Osteoblast (primary cell): ENCODE measurements around the gene CBLB. TPM values are rescaled to one million over a fixed set of nuclear protein-coding genes. Genes with fewer than 3 reads are reported as not detected.

ENCODE experiments used
- DNase-seq: peaks from one replicate; pipeline ENCODE4 v3.0.0; 2011; ENCODE audit warnings: low spot score, mixed read lengths; ENCODE audit not compliant: insufficient read length; ENCODE audit errors: missing footprints
- H2AFZ ChIP-seq: 2 replicates; pipeline ENCODE4 v1.6.0; 2011; ENCODE audit warnings: mild to moderate bottlenecking, low read length
- H3K27ac ChIP-seq: 2 replicates; pipeline ENCODE4 v1.5.1; 2011; ENCODE audit warnings: mild to moderate bottlenecking, low read depth, low read length, moderate library complexity
- H3K27me3 ChIP-seq: 2 replicates; pipeline ENCODE4 v1.6.0; 2012; ENCODE audit warnings: mild to moderate bottlenecking, control low read depth, inconsistent platforms, low read length, moderate library complexity; ENCODE audit not compliant: insufficient read depth
- H3K36me3 ChIP-seq: 2 replicates; pipeline ENCODE4 v1.5.1; 2011; ENCODE audit warnings: mild to moderate bottlenecking, low read length, control low read depth, moderate library complexity; ENCODE audit not compliant: insufficient read depth
- H3K4me1 ChIP-seq: 2 replicates; pipeline ENCODE4 v1.5.1; 2011; ENCODE audit warnings: mild to moderate bottlenecking, low read length, control low read depth, moderate library complexity; ENCODE audit not compliant: insufficient read depth
- H3K4me2 ChIP-seq: 2 replicates; pipeline ENCODE4 v1.6.0; 2011; ENCODE audit warnings: mild to moderate bottlenecking, low read length; ENCODE audit not compliant: insufficient read depth
- H3K4me3 ChIP-seq: fragments of 200-600 bp; sonication (generic); 3 replicates; pipeline ENCODE4 v1.5.1; 2012; ENCODE audit warnings: mild to moderate bottlenecking, low read length, inconsistent platforms; ENCODE audit not compliant: insufficient read depth
- H3K79me2 ChIP-seq: 2 replicates; pipeline ENCODE4 v1.6.0; 2012; ENCODE audit warnings: mild to moderate bottlenecking, low read length, control low read depth, inconsistent platforms; ENCODE audit not compliant: insufficient read depth
- H3K9me3 ChIP-seq: 2 replicates; pipeline ENCODE4 v1.5.1; 2011; ENCODE audit warnings: low read depth, low read length, control low read depth
- H4K20me1 ChIP-seq: 2 replicates; pipeline ENCODE4 v1.6.0; 2012; ENCODE audit warnings: mild to moderate bottlenecking, low read length, control low read depth; ENCODE audit not compliant: insufficient read depth
- CTCF ChIP-seq: IDR thresholded peaks from 2 replicates; pipeline ENCODE4 v1.5.1; 2011; ENCODE audit warnings: mild to moderate bottlenecking, low read depth, low read length, moderate library complexity; ENCODE audit errors: extremely low read depth
- total RNA-seq: library from RNA; depleted of rRNA; stranded (reverse); fragments of >200 nt; gene quantifications from 2 replicates; pipeline ENCODE4 v1.2.3, GENCODE V29; 2012

CBLB gene
- total RNA-seq, 1 donor = 128 TPM

DNA sequence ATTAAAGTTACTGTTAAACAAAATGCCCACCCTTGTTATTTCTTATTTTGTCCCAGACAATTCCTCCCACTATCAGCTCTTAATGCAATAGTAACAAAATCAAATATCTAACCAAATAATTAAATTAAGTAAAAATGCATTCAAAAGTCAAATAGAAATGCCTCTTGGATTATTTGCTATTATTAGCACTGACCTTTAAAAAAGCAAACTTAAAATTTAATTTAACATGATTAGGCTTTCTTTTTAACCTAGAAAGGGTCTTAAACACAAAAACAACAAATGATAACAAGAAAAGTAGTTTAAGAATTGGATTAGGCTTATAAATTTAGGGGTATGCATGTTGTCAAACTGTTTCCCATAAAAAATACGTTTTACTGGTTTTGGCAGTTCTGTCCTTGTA is 159.8 kb downstream of the CBLB start:
- TF ChIP-seq CTCF = no peak
- Histone ChIP-seq H3K79me2 (peaks cover 36% of the 10 kb centered on the region), H2AFZ (no peak overlapping the region), H3K27me3 (no peaks in the 10 kb centered on the region), H3K4me2 (no peak overlapping the region), H4K20me1 (no peaks in the 10 kb centered on the region), H3K36me3 (peaks cover 53% of the 10 kb centered on the region), H3K27ac (no peak overlapping the region), H3K4me3 (no peak overlapping the region), H3K4me1 (no peaks in the 10 kb centered on the region), H3K9me3 (no peaks in the 10 kb centered on the region)
- no peak for DNase-seq

DNA sequence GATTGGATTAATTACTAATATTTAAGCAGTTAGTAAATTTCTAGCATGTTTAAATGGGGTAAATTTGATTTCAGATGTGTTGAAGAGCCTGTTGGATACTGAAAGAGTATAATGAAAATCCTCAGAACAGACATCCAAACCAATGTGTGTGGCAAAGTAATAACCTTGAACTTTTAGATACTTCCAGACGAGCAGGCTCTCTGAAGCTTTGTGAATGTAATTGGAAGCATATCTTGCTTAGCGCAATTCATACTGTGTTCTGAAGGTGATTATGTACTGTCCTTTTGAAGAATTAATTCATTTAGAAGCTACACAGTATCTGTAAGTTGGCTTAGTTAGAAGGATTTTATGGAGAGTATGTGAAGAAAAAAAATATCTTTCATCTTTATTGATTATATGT is 161.8 kb downstream of the CBLB start:
- no peak for TF ChIP-seq CTCF
- H3K27ac ChIP-seq = no peak overlapping the region

DNA sequence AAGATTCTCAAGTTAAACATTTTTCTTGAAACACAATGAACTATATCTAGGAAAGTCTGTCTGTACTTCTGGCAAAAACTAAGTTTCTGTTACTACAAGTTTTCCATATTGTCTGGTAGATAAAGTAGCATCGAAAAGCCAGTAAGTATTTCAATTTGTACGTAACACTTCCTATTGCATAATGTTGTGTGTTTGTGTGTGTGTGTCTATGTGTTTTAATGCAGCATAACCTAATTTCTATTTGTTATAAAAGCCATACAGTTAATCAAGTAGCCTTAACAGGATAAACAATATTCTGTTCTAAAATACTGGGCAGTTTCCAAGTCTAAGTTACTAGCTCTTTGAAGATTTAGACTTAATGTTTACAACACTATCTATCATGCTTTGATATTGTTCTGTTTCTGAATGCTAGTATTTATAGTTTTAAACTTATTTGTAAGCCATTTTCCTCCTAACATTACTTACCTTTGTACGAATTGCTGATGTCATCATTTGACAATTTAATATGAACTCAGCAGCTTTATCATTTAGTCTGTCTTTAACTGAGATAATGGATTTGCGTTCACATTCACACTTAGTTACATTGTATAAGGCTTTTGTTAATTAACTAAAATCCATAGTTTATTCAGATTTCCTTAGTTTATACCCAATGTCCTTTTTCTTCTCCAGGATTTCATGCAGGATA is 163.9 kb downstream of the CBLB start:
- Histone ChIP-seq H3K36me3 (peaks cover 59% of the 10 kb centered on the region), H3K4me1 (no peaks in the 10 kb centered on the region), H2AFZ (no peak overlapping the region), H3K27ac (no peak overlapping the region), H3K27me3 (no peaks in the 10 kb centered on the region), H3K4me3 (no peak overlapping the region), H3K79me2 (peaks cover 34% of the 10 kb centered on the region), H3K9me3 (no peaks in the 10 kb centered on the region), H3K4me2 (no peak overlapping the region), H4K20me1 (no peaks in the 10 kb centered on the region)
- no peak for TF ChIP-seq CTCF
- no peak for DNase-seq

More for the DNA sequence above, 161.8 kb downstream of the CBLB start:
- H3K4me3 ChIP-seq = no peak overlapping the region
- no peaks in the 10 kb centered on the region for H3K9me3 ChIP-seq
- peaks cover 53% of the 10 kb centered on the region for H3K36me3 ChIP-seq
- H3K4me2 ChIP-seq = no peak overlapping the region
- peaks cover 30% of the 10 kb centered on the region for H3K79me2 ChIP-seq
- no peaks in the 10 kb centered on the region for H3K27me3 ChIP-seq
- H2AFZ ChIP-seq = no peak overlapping the region
- H4K20me1 ChIP-seq = no peaks in the 10 kb centered on the region
- DNase-seq = no peak
- no peaks in the 10 kb centered on the region for H3K4me1 ChIP-seq

GRCh38 chr3:105700575-105700974 is 168.2 kb downstream of the CBLB start:
- H3K4me1 ChIP-seq = peaks cover 9% of the 10 kb centered on the region
- no peaks in the 10 kb centered on the region for H3K27me3 ChIP-seq
- peak; percentile 5 for DNase-seq
- H2AFZ ChIP-seq = no peak overlapping the region
- H3K4me3 ChIP-seq = no peak overlapping the region
- H3K9me3 ChIP-seq = no peaks in the 10 kb centered on the region
- H3K79me2 ChIP-seq = peaks cover 53% of the 10 kb centered on the region
- no peak for TF ChIP-seq CTCF
- H4K20me1 ChIP-seq = no peaks in the 10 kb centered on the region
- peaks cover 52% of the 10 kb centered on the region for H3K36me3 ChIP-seq
- no peak overlapping the region for H3K4me2 ChIP-seq
- H3K27ac ChIP-seq = no peak overlapping the region
